ENCODE measurements around the gene RFX7. TPM values are rescaled to one million over a fixed set of nuclear protein-coding genes. Genes with fewer than 3 reads are reported as not detected.
"Not testable (repeated sequence)": the region's sequence is repeated elsewhere in the genome, so short reads cannot be mapped to it uniquely, and the experiment has no call there.

Gene RFX7
- total RNA-seq, 1 donor = 7.6 TPM

DNA sequence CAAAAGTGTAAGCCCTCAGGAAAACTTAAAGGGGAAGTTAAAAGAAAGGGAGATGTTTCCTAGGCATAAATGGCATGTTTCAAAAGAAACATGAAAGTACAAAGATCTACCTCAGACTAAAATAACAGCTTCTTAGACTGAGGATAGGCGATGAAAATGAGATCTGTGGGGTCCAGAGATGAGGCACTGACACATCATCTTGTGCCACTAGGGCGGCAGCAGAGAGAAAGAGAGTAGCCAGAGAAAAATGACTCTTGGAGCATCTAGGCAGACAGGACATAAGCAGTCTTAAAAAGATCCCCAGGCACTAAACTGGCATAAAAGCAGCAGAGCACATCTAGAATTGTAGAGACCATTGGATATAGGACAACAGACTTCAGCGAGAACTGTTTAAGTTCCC is 42.5 kb upstream of the RFX7 start:
- TF ChIP-seq, protein P1, sequence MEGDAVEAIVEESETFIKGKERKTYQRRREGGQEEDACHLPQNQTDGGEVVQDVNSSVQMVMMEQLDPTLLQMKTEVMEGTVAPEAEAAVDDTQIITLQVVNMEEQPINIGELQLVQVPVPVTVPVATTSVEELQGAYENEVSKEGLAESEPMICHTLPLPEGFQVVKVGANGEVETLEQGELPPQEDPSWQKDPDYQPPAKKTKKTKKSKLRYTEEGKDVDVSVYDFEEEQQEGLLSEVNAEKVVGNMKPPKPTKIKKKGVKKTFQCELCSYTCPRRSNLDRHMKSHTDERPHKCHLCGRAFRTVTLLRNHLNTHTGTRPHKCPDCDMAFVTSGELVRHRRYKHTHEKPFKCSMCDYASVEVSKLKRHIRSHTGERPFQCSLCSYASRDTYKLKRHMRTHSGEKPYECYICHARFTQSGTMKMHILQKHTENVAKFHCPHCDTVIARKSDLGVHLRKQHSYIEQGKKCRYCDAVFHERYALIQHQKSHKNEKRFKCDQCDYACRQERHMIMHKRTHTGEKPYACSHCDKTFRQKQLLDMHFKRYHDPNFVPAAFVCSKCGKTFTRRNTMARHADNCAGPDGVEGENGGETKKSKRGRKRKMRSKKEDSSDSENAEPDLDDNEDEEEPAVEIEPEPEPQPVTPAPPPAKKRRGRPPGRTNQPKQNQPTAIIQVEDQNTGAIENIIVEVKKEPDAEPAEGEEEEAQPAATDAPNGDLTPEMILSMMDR (IDR thresholded peaks at IDR 0.05; ENCODE audit: extremely low read depth, low read depth, low read length) = peak; percentile 27
- H3K4me3 ChIP-seq (ENCODE audit: insufficient read depth, low read length) = no peak overlapping the region
- peaks cover 2% of the 10 kb centered on the region for H3K9me3 ChIP-seq (ENCODE audit: low read depth, low read length)
- H3K27me3 ChIP-seq (ENCODE audit: insufficient read depth, low read length) = peaks cover 8% of the 10 kb centered on the region
- no peaks in the 10 kb centered on the region for H3K4me1 ChIP-seq (ENCODE audit: insufficient read depth, low read length)
- H3K79me2 ChIP-seq (ENCODE audit: insufficient read depth, low read length) = no peaks in the 10 kb centered on the region
- no peak overlapping the region for H3K4me2 ChIP-seq (ENCODE audit: insufficient read depth, low read length)
- no peaks in the 10 kb centered on the region for H3K36me3 ChIP-seq (ENCODE audit: insufficient read depth, low read length)
- no peak for DNase-seq (ENCODE audit: insufficient read length, low spot score, missing footprints)
- no peaks in the 10 kb centered on the region for H4K20me1 ChIP-seq (ENCODE audit: insufficient read depth, low read length)
- H2AFZ ChIP-seq (ENCODE audit: low read length) = no peak overlapping the region
- no peak overlapping the region for H3K27ac ChIP-seq (ENCODE audit: low read depth, low read length)

DNA sequence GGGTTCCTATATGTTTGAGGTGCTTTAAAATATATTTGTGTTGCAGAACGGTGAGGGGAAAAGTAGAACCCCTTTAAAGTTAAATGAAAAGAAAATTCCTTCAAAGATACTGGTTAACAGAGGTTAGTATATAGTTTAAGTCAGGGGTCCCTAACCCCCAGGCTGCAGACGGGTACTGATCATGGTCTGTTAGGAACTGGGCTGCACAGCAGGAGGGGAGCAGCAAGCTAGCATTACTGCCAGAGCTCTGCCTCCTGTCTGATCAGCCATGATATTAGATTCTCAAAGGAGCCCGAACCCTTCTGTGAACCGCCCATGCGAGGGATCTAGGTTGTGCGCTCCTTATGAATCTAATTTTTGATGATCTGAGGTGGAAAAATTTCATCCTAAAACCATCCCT is 37.5 kb upstream of the RFX7 start:
- Histone ChIP-seq H3K4me3 (ENCODE audit: insufficient read depth, low read length) (no peak overlapping the region), H2AFZ (ENCODE audit: low read length) (no peak overlapping the region), H3K9me3 (ENCODE audit: low read depth, low read length) (no peaks in the 10 kb centered on the region), H3K27ac (ENCODE audit: low read depth, low read length) (no peak overlapping the region), H3K36me3 (ENCODE audit: insufficient read depth, low read length) (no peaks in the 10 kb centered on the region), H3K4me1 (ENCODE audit: insufficient read depth, low read length) (no peaks in the 10 kb centered on the region), H4K20me1 (ENCODE audit: insufficient read depth, low read length) (no peaks in the 10 kb centered on the region), H3K27me3 (ENCODE audit: insufficient read depth, low read length) (peaks cover 19% of the 10 kb centered on the region), H3K79me2 (ENCODE audit: insufficient read depth, low read length) (no peaks in the 10 kb centered on the region), H3K4me2 (ENCODE audit: insufficient read depth, low read length) (no peak overlapping the region)
- no peak for DNase-seq (ENCODE audit: insufficient read length, low spot score, missing footprints)
- TF ChIP-seq, protein P1 (IDR thresholded peaks at IDR 0.05; ENCODE audit: extremely low read depth, low read depth, low read length) = no peak

DNA sequence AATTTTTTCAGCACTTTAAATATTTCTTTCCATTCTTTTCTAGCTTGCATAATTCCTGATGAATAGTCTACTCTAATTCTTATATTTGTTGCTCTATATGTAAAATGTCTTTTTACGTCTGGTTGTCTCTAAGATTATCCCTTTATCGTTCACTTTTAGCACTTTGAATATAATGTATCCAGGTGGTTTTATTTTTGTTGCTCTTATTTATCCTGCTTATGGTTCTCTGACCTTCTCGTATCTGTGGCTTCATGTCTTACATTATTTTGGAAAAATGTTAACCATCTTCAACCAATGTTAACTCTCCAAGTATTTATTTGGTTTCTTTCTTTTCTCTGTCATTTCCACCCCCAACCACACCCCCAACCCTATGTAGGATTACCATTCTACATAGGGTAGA is 30.0 kb upstream of the RFX7 start:
- no peaks in the 10 kb centered on the region for H3K79me2 ChIP-seq (ENCODE audit: insufficient read depth, low read length)
- H4K20me1 ChIP-seq (ENCODE audit: insufficient read depth, low read length) = no peaks in the 10 kb centered on the region
- no peaks in the 10 kb centered on the region for H3K36me3 ChIP-seq (ENCODE audit: insufficient read depth, low read length)
- no peaks in the 10 kb centered on the region for H3K9me3 ChIP-seq (ENCODE audit: low read depth, low read length)
- TF ChIP-seq, protein P1 (IDR thresholded peaks at IDR 0.05; ENCODE audit: extremely low read depth, low read depth, low read length) = no peak
- no peak overlapping the region for H3K4me3 ChIP-seq (ENCODE audit: insufficient read depth, low read length)
- H2AFZ ChIP-seq (ENCODE audit: low read length) = no peak overlapping the region
- H3K4me1 ChIP-seq (ENCODE audit: insufficient read depth, low read length) = no peaks in the 10 kb centered on the region
- no peaks in the 10 kb centered on the region for H3K27me3 ChIP-seq (ENCODE audit: insufficient read depth, low read length)
- no peak for DNase-seq (ENCODE audit: insufficient read length, low spot score, missing footprints)
- no peak overlapping the region for H3K27ac ChIP-seq (ENCODE audit: low read depth, low read length)
- H3K4me2 ChIP-seq (ENCODE audit: insufficient read depth, low read length) = no peak overlapping the region

DNA sequence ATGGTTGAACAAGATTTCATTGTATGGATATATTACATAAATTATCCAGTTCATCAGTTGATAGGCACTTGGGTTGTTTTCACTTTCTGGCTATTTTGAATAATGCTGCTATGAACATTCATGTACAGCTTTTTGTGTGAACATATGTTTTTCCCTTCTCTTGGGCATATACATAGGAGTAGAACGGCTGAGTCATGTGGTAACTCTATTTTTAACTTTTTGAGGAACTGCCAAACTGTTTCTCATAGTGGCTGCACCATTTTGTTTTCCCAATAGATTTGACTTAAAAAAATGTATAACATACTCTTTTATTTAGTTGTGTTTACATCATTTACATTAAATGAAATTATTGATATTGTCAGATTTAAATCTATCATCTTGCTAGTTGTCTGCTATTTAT is 28.8 kb upstream of the RFX7 start:
- DNase-seq (ENCODE audit: insufficient read length, low spot score, missing footprints) = no peak
- Histone ChIP-seq H2AFZ (ENCODE audit: low read length) (no peak overlapping the region), H3K4me3 (ENCODE audit: insufficient read depth, low read length) (no peak overlapping the region), H3K4me2 (ENCODE audit: insufficient read depth, low read length) (no peak overlapping the region), H3K9me3 (ENCODE audit: low read depth, low read length) (no peaks in the 10 kb centered on the region), H3K27ac (ENCODE audit: low read depth, low read length) (no peak overlapping the region), H3K79me2 (ENCODE audit: insufficient read depth, low read length) (no peaks in the 10 kb centered on the region), H3K27me3 (ENCODE audit: insufficient read depth, low read length) (no peaks in the 10 kb centered on the region), H3K4me1 (ENCODE audit: insufficient read depth, low read length) (no peaks in the 10 kb centered on the region), H3K36me3 (ENCODE audit: insufficient read depth, low read length) (no peaks in the 10 kb centered on the region), H4K20me1 (ENCODE audit: insufficient read depth, low read length) (no peaks in the 10 kb centered on the region)
- TF ChIP-seq, protein P1 (IDR thresholded peaks at IDR 0.05; ENCODE audit: extremely low read depth, low read depth, low read length) = no peak

DNA sequence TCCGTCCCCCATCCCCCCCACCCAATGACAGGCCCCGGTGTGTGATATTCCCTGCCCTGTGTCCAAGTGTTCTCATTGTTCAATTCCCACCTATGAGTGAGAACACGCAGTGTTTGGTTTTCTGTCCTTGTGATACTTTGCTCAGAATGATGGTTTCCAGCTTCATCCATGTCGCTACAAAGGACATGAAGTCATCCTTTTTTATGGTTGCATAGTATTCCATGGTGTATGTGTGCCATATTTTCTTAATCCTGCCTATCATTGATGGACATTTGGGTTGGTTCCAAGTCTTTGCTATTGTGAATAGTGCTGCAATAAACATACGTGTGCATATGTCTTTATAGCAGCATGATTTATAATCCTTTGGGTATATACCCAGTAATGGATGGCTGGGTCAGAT is 22.8 kb upstream of the RFX7 start:
- not testable (repeated sequence) for H2AFZ ChIP-seq (ENCODE audit: low read length); H3K27me3 ChIP-seq (ENCODE audit: insufficient read depth, low read length); H3K36me3 ChIP-seq (ENCODE audit: insufficient read depth, low read length); H3K27ac ChIP-seq (ENCODE audit: low read depth, low read length); H3K4me3 ChIP-seq (ENCODE audit: insufficient read depth, low read length); H3K4me1 ChIP-seq (ENCODE audit: insufficient read depth, low read length); DNase-seq (ENCODE audit: insufficient read length, low spot score, missing footprints); H3K79me2 ChIP-seq (ENCODE audit: insufficient read depth, low read length); H4K20me1 ChIP-seq (ENCODE audit: insufficient read depth, low read length); H3K9me3 ChIP-seq (ENCODE audit: low read depth, low read length); H3K4me2 ChIP-seq (ENCODE audit: insufficient read depth, low read length)
